ENCODE measurements around the gene RNF103. TPM values are rescaled to one million over a fixed set of nuclear protein-coding genes. Genes with fewer than 3 reads are reported as not detected.

Gene RNF103
- total and polyA plus RNA-seq, 3 donors from 2014 or later, result 48.2 to 59.7 (median 53.7) TPM

- 49 to 57% methylated on average over 13 of the region's 13 CpGs for WGBS, 2 donors
Measured at GRCh38 chr2:86563650-86564061, 60.0 kb downstream of the RNF103 start.

GRCh38 chr2:86562922-86563649, 60.6 kb downstream of the RNF103 start, which contains the start of gene CHMP3:
Gene CHMP3, minus strand, starts transcription at chr2:86563443. Its CDS starts 95 bp downstream, at chr2:86563348.
- H3K36me3 ChIP-seq (ENCODE audit: low read depth, missing control alignments), result no peaks in the 10 kb centered on the region
- no peaks in the 10 kb centered on the region for H3K9me3 ChIP-seq
- intact Hi-C loops (cut with DNase I; ENCODE audit: low total_unique reads), result no loop called here
- TF ChIP-seq, protein P1, sequence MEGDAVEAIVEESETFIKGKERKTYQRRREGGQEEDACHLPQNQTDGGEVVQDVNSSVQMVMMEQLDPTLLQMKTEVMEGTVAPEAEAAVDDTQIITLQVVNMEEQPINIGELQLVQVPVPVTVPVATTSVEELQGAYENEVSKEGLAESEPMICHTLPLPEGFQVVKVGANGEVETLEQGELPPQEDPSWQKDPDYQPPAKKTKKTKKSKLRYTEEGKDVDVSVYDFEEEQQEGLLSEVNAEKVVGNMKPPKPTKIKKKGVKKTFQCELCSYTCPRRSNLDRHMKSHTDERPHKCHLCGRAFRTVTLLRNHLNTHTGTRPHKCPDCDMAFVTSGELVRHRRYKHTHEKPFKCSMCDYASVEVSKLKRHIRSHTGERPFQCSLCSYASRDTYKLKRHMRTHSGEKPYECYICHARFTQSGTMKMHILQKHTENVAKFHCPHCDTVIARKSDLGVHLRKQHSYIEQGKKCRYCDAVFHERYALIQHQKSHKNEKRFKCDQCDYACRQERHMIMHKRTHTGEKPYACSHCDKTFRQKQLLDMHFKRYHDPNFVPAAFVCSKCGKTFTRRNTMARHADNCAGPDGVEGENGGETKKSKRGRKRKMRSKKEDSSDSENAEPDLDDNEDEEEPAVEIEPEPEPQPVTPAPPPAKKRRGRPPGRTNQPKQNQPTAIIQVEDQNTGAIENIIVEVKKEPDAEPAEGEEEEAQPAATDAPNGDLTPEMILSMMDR (IDR thresholded peaks at IDR 0.05), result no peak
- TF ChIP-seq POLR2A (IDR thresholded peaks at IDR 0.05), result peak; percentile 34
- H3K27me3 ChIP-seq, result no peaks in the 10 kb centered on the region
- H3K4me1 ChIP-seq, result peaks cover 12% of the 10 kb centered on the region
- H3K27ac ChIP-seq, result peak within 1 kb of the TSS; percentile 99
- H3K4me3 ChIP-seq, result peak within 1 kb of the TSS; percentile 85 to 91
- 0% methylated on average over 33 to 55 of the region's 57 CpGs for WGBS, 2 donors
- DNase-seq, result peak; percentile 96

More at GRCh38 chr2:86563650-86564061, 60.0 kb downstream of the RNF103 start:
- TF ChIP-seq, protein P1 (IDR thresholded peaks at IDR 0.05), result no peak
- no peak for TF ChIP-seq POLR2A (IDR thresholded peaks at IDR 0.05)
- intact Hi-C loops (cut with DNase I; ENCODE audit: low total_unique reads), result no loop called here
- Histone ChIP-seq H3K27ac (peak overlapping the region; percentile 99), H3K27me3 (no peaks in the 10 kb centered on the region), H3K9me3 (no peaks in the 10 kb centered on the region), H3K36me3 (ENCODE audit: low read depth, missing control alignments) (no peaks in the 10 kb centered on the region), H3K4me3 (peak overlapping the region; percentile 85 to 91), H3K4me1 (peaks cover 12% of the 10 kb centered on the region)
- DNase-seq, result no peak

GRCh38 chr2:86562485-86562921, 61.2 kb downstream of the RNF103 start:
- Histone ChIP-seq H3K4me1 (peaks cover 12% of the 10 kb centered on the region), H3K27ac (peak overlapping the region; percentile 99), H3K9me3 (no peaks in the 10 kb centered on the region), H3K27me3 (no peaks in the 10 kb centered on the region), H3K4me3 (peak overlapping the region; percentile 85 to 91), H3K36me3 (ENCODE audit: low read depth, missing control alignments) (no peaks in the 10 kb centered on the region)
- intact Hi-C loops (cut with DNase I; ENCODE audit: low total_unique reads), result no loop called here
- TF ChIP-seq, protein P1 (IDR thresholded peaks at IDR 0.05), result no peak
- TF ChIP-seq POLR2A (IDR thresholded peaks at IDR 0.05), result no peak
- no peak for DNase-seq
- 0% methylated on average over 16 of the region's 16 CpGs for WGBS, 2 donors

GRCh38 chr2:86557836-86558235, 65.8 kb downstream of the RNF103 start:
- intact Hi-C loops (cut with DNase I; ENCODE audit: low total_unique reads), result no loop called here
- Histone ChIP-seq H3K4me1 (peaks cover 12% of the 10 kb centered on the region), H3K4me3 (no peak overlapping the region), H3K9me3 (no peaks in the 10 kb centered on the region), H3K36me3 (ENCODE audit: low read depth, missing control alignments) (no peaks in the 10 kb centered on the region), H3K27ac (no peak overlapping the region), H3K27me3 (no peaks in the 10 kb centered on the region)
- 96 to 99% methylated on average over 2 of the region's 2 CpGs for WGBS, 2 donors
- TF ChIP-seq, protein P1 (IDR thresholded peaks at IDR 0.05), result no peak
- no peak for TF ChIP-seq POLR2A (IDR thresholded peaks at IDR 0.05)
- DNase-seq, result no peak

All from testis (tissue), 3 donors.